ENCODE measurements around the gene TRABD2B.
A peak's percentile ranks its signal among the peaks of the same experiment; 100 is the strongest.

The TRABD2B gene

GRCh38 chr1:47761974-47762373 is 235.2 kb downstream of the TRABD2B start:
- TF ChIP-seq TAF1 (IDR thresholded peaks at IDR 0.05; ENCODE audit: borderline replicate concordance, insufficient read depth, low read length) (no peak), REST (IDR thresholded peaks at IDR 0.05; ENCODE audit: insufficient read depth in 1 of 2, low read depth in 2 of 2, low read length in 2 of 2) (no peak), SIN3A (IDR thresholded peaks at IDR 0.05; ENCODE audit: borderline replicate concordance, insufficient read depth, low read length) (no peak), FOXP2 (optimal IDR thresholded peaks at IDR 0.05; ENCODE audit: borderline replicate concordance, extremely low read depth, extremely low read length, insufficient read depth) (no peak)

- no peak for TF ChIP-seq TAF1 (IDR thresholded peaks at IDR 0.05; ENCODE audit: borderline replicate concordance, insufficient read depth, low read length)
- TF ChIP-seq REST (IDR thresholded peaks at IDR 0.05; ENCODE audit: insufficient read depth in 1 of 2, low read depth in 2 of 2, low read length in 2 of 2) = no peak
- TF ChIP-seq FOXP2 (optimal IDR thresholded peaks at IDR 0.05; ENCODE audit: borderline replicate concordance, extremely low read depth, extremely low read length, insufficient read depth) = no peak
- no peak for TF ChIP-seq SIN3A (IDR thresholded peaks at IDR 0.05; ENCODE audit: borderline replicate concordance, insufficient read depth, low read length)
- TF ChIP-seq POLR2AphosphoS5 (IDR thresholded peaks at IDR 0.05; ENCODE audit: low read depth, low read length) = no peak
These were observed 235.8 kb downstream of the TRABD2B start for GRCh38 chr1:47761201-47761930.

DNA sequence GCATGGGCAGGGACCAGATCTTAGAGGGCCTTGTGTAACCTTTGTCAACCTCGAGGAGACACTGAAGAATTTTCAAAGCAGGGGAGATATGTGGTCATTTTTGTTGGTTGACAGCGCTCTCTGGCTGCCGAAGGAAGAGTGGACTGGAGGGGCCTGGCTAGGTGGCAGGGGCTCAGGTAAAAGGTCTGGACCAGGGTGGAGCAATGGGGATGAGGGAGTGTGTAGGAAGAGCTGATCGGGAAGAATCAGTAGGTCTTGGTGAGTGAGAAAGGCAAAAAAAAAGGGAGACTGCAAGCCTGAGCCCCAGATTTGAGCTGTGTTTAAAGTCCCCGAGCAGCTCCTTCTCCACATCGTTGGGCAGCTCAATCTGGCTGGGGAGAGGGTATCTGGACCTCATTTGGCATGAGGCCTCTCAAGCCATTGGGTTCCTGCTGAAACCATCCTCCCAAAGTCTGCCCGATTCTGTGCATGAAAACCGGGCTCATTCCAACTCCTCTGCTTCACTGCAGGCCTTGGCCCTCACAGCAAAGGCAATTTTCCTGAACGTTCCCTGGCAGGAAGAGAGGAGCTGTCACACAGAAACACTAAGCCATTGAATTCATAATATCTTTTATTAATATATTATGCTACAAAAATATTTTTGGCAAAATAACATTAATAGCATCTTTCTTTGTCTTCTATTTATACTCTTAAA is 237.1 kb downstream of the TRABD2B start:
- TF ChIP-seq POLR2AphosphoS5 (IDR thresholded peaks at IDR 0.05; ENCODE audit: low read depth, low read length) (no peak), TAF1 (IDR thresholded peaks at IDR 0.05; ENCODE audit: borderline replicate concordance, insufficient read depth, low read length) (no peak)

- TF ChIP-seq SIN3A (IDR thresholded peaks at IDR 0.05; ENCODE audit: borderline replicate concordance, insufficient read depth, low read length) (no peak), REST (IDR thresholded peaks at IDR 0.05; ENCODE audit: insufficient read depth in 1 of 2, low read depth in 2 of 2, low read length in 2 of 2) (no peak), TAF1 (IDR thresholded peaks at IDR 0.05; ENCODE audit: borderline replicate concordance, insufficient read depth, low read length) (no peak), FOXP2 (optimal IDR thresholded peaks at IDR 0.05; ENCODE audit: borderline replicate concordance, extremely low read depth, extremely low read length, insufficient read depth) (no peak), POLR2AphosphoS5 (IDR thresholded peaks at IDR 0.05; ENCODE audit: low read depth, low read length) (no peak)
These were observed 237.8 kb downstream of the TRABD2B start for GRCh38 chr1:47759251-47759935.

DNA sequence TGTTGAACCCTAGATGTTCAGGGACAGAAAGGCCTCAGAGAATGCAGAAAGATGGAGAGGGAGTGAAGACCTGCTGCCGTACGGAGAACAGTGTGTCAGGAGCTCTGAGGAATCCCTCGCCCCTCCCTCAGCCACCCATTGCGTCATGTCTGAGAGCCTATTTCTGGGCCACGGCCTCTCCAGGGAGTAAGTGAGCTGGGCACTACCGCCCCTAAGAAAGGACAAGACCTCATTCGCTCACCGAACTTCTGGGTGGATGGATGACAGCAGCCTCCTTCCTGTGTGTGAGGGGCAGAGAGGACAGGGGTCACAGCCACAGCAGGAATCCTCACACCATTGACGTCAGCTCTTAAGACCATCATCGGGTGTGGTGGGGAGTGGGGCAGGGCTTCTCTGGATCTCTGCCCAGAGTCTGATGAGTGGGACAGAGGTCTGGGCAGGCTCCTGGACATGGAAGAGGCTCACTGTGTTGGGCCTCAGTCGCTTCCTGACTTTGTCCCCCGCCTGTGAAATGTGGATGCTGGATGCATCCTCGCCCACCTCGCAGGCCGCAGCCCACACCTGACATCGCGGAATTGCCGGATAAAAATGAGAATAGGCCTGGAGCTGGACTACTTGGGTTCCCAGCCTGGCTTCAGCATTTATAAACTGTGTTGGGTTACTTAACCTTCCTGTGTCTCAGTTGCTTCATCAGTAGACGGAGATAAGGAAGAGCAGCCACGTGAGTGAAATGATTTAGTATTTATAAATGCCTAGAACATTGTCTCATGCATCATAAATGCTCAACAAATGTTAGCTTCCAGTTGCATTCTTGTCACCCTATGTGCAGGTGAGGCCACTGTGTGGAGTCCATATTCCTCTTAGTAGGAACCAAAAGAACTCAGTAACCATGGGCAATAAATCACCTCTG is 238.6 kb downstream of the TRABD2B start:
- TF ChIP-seq TAF1 (IDR thresholded peaks at IDR 0.05; ENCODE audit: borderline replicate concordance, insufficient read depth, low read length) = no peak
- peak; percentile 39 for TF ChIP-seq FOXP2 (optimal IDR thresholded peaks at IDR 0.05; ENCODE audit: borderline replicate concordance, extremely low read depth, extremely low read length, insufficient read depth)

Data from PFSK-1 (cell line).